GM12873 (cell line): Measurements from ENCODE around the gene SKP1.

Source experiments
- CTCF ChIP-seq: IDR thresholded peaks from 2 replicates; pipeline ENCODE4 v1.5.1; 2012; ENCODE audit warnings: low read depth, mild to moderate bottlenecking, moderate library complexity, low read length, control low read depth; ENCODE audit not compliant: insufficient read depth; ENCODE audit errors: missing control alignments

SKP1 gene

GRCh38 chr5:134138416-134139376, 38.1 kb downstream of the SKP1 start:
- no peak for TF ChIP-seq CTCF

GRCh38 chr5:134136771-134137170, 40.0 kb downstream of the SKP1 start:
- no peak for TF ChIP-seq CTCF

GRCh38 chr5:134136221-134136631, 40.5 kb downstream of the SKP1 start:
- TF ChIP-seq CTCF, result no peak

GRCh38 chr5:134135091-134135655, 41.6 kb downstream of the SKP1 start:
- TF ChIP-seq CTCF, result no peak

GRCh38 chr5:134133995-134134541, 42.7 kb downstream of the SKP1 start:
- no peak for TF ChIP-seq CTCF

GRCh38 chr5:134133188-134133994, 43.4 kb downstream of the SKP1 start:
- TF ChIP-seq CTCF, result no peak
